Gastrocnemius medialis (tissue), 4 donors: ENCODE measurements around the gene NR2C1.

ENCODE experiments used
- CTCF ChIP-seq, 5 experiments: fragments of 450-650 bp in 3 of 5; fragments of 200-600 bp in 2 of 5; sonication (generic) in 2 of 5; IDR thresholded peaks in 4 of 5; conservative IDR thresholded peaks in 1 of 5; 1 replicate in 4 of 5; 2 replicates in 1 of 5; pipeline ENCODE4 v1.5.1; 2016 to 2019; ENCODE audit warnings: antibody characterized with exemption in 5 of 5, mild to moderate bottlenecking in 3 of 5, moderate library complexity in 3 of 5
- POLR2A ChIP-seq, 2 donors: fragments of 450-650 bp; IDR thresholded peaks; one replicate each; pipeline ENCODE4 v1.6.1; 2017; ENCODE audit warnings: antibody characterized with exemption in 2 of 2, mild to moderate bottlenecking in 2 of 2, moderate library complexity in 2 of 2

GRCh38 chr12:95059984-95060383 lies 13.4 kb downstream of the NR2C1 start:
- TF ChIP-seq POLR2A (IDR thresholded peaks at IDR 0.05): no peak
- TF ChIP-seq CTCF (IDR thresholded peaks at IDR 0.05 in 4 of 5, conservative IDR thresholded peaks at IDR 0.05 in 1 of 5): no peak
